ENCODE measurements around the gene CEP85. TPM values are rescaled to one million over a fixed set of nuclear protein-coding genes. Genes with fewer than 3 reads are reported as not detected.

The CEP85 gene
- total RNA-seq, 1 donor from 2014 or later = 46.6 TPM

GRCh38 chr1:26275580-26276431 lies 41.8 kb downstream of the CEP85 start:
- no peaks in the 10 kb centered on the region for H3K27me3 Mint-ChIP-seq (ENCODE audit: low read depth)
- H3K4me1 Mint-ChIP-seq = peaks cover 26% of the 10 kb centered on the region
- peak overlapping the region; percentile 72 for H3K4me3 Mint-ChIP-seq
- DNase-seq (ENCODE audit: low read depth, low spot score) = peak; percentile 86
- no peaks in the 10 kb centered on the region for H3K9me3 Mint-ChIP-seq
- TF ChIP-seq CTCF (conservative IDR thresholded peaks at IDR 0.05) = peak; percentile 74
- peaks cover 18% of the 10 kb centered on the region for H3K36me3 Mint-ChIP-seq (ENCODE audit: low read depth)
- peak overlapping the region; percentile 30 for H3K27ac Mint-ChIP-seq (ENCODE audit: unreplicated experiment)

GRCh38 chr1:26276432-26276838 lies 42.4 kb downstream of the CEP85 start:
- no peak for DNase-seq (ENCODE audit: low read depth, low spot score)
- Mint-ChIP-seq H3K9me3 (no peaks in the 10 kb centered on the region), H3K27me3 (ENCODE audit: low read depth) (peaks cover 3% of the 10 kb centered on the region), H3K36me3 (ENCODE audit: low read depth) (peaks cover 22% of the 10 kb centered on the region), H3K4me3 (peak overlapping the region; percentile 72), H3K4me1 (peaks cover 32% of the 10 kb centered on the region), H3K27ac (ENCODE audit: unreplicated experiment) (no peak overlapping the region)
- no peak for TF ChIP-seq CTCF (conservative IDR thresholded peaks at IDR 0.05)

GRCh38 chr1:26277261-26277661 lies 43.3 kb downstream of the CEP85 start:
- DNase-seq (ENCODE audit: low read depth, low spot score) = no peak
- Mint-ChIP-seq H3K4me1 (peaks cover 38% of the 10 kb centered on the region), H3K27me3 (ENCODE audit: low read depth) (peaks cover 5% of the 10 kb centered on the region), H3K9me3 (no peaks in the 10 kb centered on the region), H3K27ac (ENCODE audit: unreplicated experiment) (no peak overlapping the region), H3K4me3 (peak overlapping the region; percentile 5), H3K36me3 (ENCODE audit: low read depth) (peaks cover 19% of the 10 kb centered on the region)
- TF ChIP-seq CTCF (conservative IDR thresholded peaks at IDR 0.05) = no peak

- no peak for TF ChIP-seq CTCF (conservative IDR thresholded peaks at IDR 0.05)
- Mint-ChIP-seq H3K4me3 (no peak overlapping the region), H3K4me1 (peaks cover 38% of the 10 kb centered on the region), H3K27ac (ENCODE audit: unreplicated experiment) (no peak overlapping the region), H3K36me3 (ENCODE audit: low read depth) (peaks cover 17% of the 10 kb centered on the region), H3K9me3 (no peaks in the 10 kb centered on the region), H3K27me3 (ENCODE audit: low read depth) (peaks cover 5% of the 10 kb centered on the region)
- DNase-seq (ENCODE audit: low read depth, low spot score) = no peak
These were observed 43.7 kb downstream of the CEP85 start for GRCh38 chr1:26277719-26278118.

- no peak for TF ChIP-seq CTCF (conservative IDR thresholded peaks at IDR 0.05)
- DNase-seq (ENCODE audit: low read depth, low spot score) = no peak
- H3K27ac Mint-ChIP-seq (ENCODE audit: unreplicated experiment) = no peak overlapping the region
- H3K27me3 Mint-ChIP-seq (ENCODE audit: low read depth) = peaks cover 5% of the 10 kb centered on the region
- no peaks in the 10 kb centered on the region for H3K9me3 Mint-ChIP-seq
- H3K4me3 Mint-ChIP-seq = peak overlapping the region; percentile 92
- peaks cover 40% of the 10 kb centered on the region for H3K4me1 Mint-ChIP-seq
- peaks cover 15% of the 10 kb centered on the region for H3K36me3 Mint-ChIP-seq (ENCODE audit: low read depth)
These were observed 44.3 kb downstream of the CEP85 start for GRCh38 chr1:26278303-26278702.
